GM12864 (cell line): Measurements from ENCODE around the gene GOLGA8S.
"Not testable (repeated sequence)": the region's sequence is repeated elsewhere in the genome, so short reads cannot be mapped to it uniquely, and the experiment has no call there.

Experiments
- DNase-seq: peaks from one replicate; pipeline ENCODE4 v3.0.0-alpha.2; 2011; ENCODE audit warnings: low read depth
- H3K4me3 ChIP-seq: 2 replicates; pipeline ENCODE4 v1.5.1; 2011; ENCODE audit warnings: mild to moderate bottlenecking, low read depth, low read length, control low read depth
- TF ChIP-seq, protein P1 (sequence below): IDR thresholded peaks from 2 replicates; pipeline ENCODE4 v1.5.1; 2011; ENCODE audit warnings: low read depth, mild to moderate bottlenecking, moderate library complexity, low read length, control low read depth, inconsistent platforms; ENCODE audit errors: missing control alignments

The GOLGA8S gene, protein sequence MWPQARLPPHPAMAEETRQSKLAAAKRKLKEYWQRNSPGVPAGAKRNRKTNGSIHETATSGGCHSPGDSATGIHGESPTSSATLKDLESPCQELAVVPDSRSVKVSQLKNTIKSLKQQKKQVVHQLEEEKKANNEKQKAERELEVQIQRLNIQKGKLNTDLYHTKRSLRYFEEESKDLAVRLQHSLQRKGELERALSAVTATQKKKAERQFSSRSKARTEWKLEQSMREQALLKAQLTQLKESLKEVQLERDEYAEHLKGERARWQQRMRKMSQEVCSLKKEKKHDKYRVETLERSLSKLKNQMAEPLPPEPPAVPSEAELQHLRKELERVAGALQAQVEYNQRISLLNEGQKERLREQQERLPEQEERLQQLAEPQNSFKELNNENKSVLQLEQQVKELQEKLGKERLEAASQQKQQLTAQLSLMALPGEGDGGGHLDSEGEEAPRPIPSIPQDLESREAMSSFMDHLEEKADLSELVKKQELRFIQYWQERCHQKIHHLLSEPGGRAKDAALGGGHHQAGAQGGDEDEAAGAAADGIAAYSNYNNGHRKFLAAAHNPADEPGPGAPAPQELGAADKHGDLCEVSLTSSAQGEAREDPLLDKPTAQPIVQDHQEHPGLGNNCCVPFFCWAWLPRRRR

DNA sequence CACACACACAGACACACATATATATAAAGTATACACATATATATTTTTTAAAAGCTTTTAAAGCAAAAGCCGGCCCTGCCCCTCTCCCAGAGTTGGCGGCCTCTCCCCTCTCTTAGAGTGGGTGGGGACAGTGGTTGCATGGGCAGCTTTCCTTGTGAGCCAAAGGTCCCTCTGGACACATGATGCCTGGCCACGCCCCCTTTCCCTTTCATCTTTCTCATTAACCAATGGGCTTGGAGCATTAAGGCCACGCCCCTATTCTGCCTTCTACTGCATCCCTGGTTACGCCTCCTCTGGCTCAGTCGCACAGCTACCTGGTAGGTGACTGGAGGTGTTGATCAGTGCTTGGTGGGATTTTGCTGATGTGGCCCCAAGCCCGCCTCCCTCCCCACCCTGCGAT is at the start of gene GOLGA8S:
TSS of gene GOLGA8S (plus strand) at position 301 of the 400 bp plus-strand sequence. CDS start at position 363, 62 bp downstream.
- H3K4me3 ChIP-seq, DNase-seq: not testable (repeated sequence)

DNA sequence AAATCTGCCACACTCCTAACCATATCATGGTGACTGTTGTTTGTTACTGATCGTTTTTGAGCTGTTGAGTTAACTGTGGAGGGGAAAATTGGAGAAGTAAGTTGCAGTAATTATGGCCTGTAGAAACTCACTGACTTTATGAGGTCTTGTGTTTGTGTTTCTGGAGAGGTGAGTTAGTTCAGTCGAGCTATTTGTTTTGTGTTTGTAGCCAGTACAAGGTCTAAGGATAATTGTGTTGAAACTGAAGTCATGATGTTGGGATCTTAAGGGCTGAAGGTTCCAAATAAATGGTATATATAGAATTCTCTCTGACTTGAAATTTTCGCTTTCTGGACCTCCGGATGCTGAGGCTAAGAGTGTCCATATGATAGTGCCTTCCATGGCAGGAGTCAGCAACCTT is 49.7 kb upstream of the GOLGA8S start:
- not testable (repeated sequence) for H3K4me3 ChIP-seq, DNase-seq

DNA sequence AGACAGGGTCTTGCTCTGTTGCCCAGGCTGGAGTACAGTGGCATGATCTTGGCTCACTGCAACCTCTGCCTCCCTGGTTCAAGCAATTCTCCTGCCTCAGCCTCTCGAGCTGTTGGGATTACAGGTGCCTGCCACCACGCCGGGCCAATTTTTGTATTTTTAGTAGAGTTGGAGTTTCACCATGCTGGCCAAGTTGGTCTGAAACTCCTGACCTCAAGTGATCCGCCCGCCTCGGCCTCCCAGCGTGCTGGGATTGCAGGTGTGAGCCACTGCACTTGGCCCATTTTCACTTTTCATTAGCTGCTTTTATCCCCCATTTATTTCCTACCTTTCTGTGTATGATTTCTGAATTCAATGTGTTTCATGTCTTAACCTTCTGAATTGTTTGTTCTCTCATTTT is 48.6 kb upstream of the GOLGA8S start:
- not testable (repeated sequence) for H3K4me3 ChIP-seq, DNase-seq

DNA sequence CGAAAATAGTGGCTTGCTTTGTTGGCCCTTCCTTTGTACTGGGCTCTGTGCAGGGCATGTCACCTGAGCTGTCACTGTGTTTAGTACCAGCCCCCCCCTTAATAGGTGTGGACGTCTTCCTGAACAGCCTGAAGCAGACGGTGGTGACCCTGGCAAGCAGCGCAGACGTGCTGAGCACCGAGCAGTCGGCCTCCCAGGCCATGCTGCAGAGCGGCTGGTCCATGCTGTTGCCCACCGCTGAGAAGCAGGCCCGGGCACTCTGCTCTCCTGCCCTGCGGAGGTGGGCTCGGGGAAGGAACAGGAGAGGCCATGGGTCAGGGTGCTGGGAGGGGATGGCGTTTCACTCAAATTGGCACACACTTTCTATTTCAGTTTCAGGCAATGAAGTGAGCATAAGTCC is 43.3 kb upstream of the GOLGA8S start:
- not testable (repeated sequence) for H3K4me3 ChIP-seq, DNase-seq

DNA sequence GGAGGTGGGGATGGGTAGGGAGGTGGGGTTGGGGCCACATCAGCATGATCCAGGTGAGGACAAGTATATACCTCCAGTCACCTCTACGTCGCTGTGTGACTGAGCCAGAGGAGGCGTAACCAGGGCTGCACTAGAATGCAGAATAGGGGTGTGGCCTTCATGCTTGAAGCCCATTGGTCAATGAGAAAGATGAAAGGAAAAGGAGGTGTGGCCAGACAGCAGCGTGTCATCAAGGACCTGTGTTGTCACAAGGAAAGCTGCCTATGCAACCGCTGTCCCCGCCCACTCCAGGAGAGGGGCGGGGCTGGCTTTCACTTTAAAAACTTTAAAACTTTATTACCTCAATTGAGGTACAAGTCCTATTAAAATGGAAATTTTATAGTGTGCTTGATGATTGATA is 20.5 kb upstream of the GOLGA8S start, which contains the start of gene GOLGA6L26:
TSS of gene GOLGA6L26 (minus strand) at position 101 of the 400 bp plus-strand sequence. CDS start at position 40, 61 bp downstream.
- DNase-seq, H3K4me3 ChIP-seq: not testable (repeated sequence)

DNA sequence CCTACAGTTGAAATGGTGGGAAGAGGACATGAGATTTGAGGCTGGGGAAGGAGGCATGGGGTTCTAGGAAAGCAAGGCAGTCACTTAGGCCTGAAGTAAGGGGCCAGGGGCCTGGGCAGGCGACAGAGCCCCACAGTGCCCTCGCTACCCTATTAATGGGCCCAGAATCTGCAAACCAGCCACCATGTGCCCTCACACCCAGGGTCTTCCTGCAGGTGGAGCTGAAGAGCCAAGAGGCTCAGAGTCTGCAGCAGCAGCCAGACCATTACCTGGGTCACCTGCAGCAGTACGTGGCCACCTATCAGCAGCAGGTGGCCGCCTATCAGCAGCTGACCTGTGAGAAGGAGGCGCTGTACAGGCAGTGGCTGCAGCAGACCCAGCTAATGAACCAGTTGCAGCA is 8.1 kb downstream of the GOLGA8S start:
- not testable (repeated sequence) for H3K4me3 ChIP-seq, DNase-seq

DNA sequence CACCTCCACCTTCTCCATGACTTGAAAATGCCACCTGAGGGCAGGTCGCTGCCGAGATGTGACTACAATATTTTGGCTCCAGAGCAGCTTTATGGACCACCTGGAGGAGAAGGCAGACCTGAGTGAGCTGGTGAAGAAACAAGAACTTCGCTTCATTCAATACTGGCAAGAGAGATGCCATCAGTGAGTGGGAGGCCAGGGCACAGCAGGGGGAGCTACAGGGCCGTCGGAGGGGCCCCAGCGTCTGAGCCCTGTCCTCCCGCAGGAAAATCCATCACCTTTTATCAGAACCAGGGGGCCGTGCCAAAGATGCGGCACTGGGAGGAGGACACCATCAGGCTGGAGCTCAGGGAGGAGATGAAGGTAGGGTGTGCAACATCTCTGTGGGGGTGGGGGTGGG is 9.7 kb downstream of the GOLGA8S start:
- H3K4me3 ChIP-seq, DNase-seq: not testable (repeated sequence)

DNA sequence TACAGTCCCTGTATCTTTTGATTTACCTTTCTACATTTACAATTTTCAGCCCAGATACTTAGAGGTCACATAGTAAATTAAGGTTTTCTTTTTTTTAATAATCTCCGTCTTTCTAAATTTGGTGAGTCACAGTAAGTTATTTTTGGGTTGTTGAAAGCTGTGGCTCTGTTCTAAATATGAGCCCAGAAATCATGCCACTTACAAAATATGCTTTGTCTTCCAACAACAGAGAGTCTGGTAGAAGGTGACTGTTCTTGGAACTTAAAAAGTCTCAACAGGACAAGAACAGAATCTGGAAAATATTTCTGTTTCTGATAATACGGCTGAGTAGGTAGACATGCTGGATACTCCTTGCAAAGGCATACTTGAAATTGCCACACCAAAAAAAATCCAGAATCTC is 16.0 kb downstream of the GOLGA8S start:
- H3K4me3 ChIP-seq = no peak overlapping the region
- TF ChIP-seq, protein P1, sequence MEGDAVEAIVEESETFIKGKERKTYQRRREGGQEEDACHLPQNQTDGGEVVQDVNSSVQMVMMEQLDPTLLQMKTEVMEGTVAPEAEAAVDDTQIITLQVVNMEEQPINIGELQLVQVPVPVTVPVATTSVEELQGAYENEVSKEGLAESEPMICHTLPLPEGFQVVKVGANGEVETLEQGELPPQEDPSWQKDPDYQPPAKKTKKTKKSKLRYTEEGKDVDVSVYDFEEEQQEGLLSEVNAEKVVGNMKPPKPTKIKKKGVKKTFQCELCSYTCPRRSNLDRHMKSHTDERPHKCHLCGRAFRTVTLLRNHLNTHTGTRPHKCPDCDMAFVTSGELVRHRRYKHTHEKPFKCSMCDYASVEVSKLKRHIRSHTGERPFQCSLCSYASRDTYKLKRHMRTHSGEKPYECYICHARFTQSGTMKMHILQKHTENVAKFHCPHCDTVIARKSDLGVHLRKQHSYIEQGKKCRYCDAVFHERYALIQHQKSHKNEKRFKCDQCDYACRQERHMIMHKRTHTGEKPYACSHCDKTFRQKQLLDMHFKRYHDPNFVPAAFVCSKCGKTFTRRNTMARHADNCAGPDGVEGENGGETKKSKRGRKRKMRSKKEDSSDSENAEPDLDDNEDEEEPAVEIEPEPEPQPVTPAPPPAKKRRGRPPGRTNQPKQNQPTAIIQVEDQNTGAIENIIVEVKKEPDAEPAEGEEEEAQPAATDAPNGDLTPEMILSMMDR = no peak

DNA sequence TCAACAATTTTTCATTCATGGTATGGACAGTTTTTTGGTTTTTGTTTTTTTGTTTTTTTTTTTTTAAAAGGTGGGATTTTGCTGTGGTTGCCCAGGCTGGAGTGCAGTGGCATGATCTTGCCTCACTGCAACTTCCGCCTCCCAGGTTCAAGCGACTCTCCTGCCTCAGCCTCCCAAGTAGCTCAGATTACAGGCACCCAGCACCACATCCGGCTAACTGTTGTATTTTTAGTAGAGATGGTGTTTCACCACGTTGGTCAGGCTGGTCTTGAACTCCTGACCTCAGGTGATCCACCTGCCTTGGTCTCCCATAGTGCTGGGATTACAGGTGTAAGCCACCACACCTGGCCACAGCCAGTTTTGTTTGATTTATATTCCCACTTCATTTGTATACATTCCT is 16.6 kb downstream of the GOLGA8S start:
- not testable (repeated sequence) for H3K4me3 ChIP-seq, DNase-seq

More for the DNA sequence above, 16.0 kb downstream of the GOLGA8S start:
- DNase-seq = no peak

DNA sequence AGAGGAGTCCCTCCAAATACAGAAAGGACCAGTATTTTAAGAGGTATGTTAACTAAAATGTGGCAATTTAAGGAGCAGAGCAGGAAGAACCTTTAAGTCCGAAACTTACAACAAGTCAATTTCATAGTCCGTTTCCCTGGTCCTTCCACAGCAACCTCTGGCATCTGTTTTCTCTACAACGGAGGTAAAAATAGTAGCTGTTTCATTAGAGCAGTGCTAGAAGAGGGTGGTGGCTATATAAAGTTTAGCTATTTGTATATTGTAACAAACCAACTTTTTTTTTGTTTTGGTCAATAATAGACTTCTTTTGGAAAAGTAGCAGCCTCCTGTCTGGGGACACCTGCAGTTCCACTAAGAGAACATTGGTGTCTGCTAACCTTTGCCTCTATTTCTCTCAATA is 17.3 kb downstream of the GOLGA8S start:
- DNase-seq, H3K4me3 ChIP-seq: not testable (repeated sequence)

DNA sequence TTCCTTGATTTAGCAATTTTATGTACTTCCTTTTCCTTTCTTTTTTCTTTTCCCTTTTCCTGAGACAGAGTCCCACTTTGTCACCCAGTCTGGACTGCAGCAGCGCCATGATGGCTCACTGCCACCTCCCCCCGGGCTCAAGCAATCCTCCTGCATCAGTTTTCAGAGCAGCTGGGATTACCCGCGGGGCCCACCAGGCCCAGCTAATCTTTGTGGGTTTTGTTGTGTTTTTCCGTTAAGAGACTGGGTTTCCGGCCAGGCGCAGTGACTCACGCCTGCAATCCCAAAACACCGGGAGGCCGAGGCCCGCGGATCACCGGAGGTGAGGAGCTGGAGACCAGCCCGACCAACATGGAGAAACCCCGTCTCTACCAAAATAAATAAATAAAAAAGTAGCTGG is 17.7 kb downstream of the GOLGA8S start:
- TF ChIP-seq, protein P1 = no peak

DNA sequence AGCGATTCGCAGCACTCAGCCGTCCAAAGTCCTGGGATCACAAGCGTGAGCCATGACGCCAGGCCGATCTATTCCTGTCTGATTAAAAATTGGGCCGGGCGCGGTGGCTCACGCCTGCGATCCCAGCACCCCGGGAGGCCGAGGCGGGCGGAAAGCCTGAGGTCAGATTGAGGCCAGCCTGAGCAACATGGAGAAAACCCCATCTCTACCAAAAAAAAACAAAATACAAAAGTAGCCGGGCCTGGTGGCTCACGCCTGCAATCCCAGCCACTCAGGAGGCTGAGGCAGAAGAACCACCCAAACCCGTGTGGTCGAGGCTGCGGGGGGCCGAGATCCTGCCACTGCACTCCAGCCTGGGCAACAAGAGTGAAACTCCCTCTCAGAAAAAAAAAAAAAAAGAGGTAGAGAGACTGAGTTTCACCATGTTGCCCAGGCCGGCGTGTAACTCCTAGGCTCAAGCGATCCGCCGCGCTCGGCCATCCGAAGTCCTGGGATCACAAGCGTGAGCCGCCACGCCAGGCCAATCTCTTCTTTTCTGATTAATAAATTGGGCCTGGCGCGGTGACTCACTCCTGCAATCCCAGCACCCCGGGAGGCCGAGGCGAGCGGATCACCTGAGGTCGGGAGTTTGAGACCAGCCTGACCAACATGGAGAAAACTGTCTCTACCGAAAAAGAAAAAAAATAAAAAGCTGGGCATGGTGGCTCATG is 18.5 kb downstream of the GOLGA8S start:
- not testable (repeated sequence) for DNase-seq

More for the DNA sequence above, 17.7 kb downstream of the GOLGA8S start:
- no peak for DNase-seq
- H3K4me3 ChIP-seq = no peak overlapping the region

DNA sequence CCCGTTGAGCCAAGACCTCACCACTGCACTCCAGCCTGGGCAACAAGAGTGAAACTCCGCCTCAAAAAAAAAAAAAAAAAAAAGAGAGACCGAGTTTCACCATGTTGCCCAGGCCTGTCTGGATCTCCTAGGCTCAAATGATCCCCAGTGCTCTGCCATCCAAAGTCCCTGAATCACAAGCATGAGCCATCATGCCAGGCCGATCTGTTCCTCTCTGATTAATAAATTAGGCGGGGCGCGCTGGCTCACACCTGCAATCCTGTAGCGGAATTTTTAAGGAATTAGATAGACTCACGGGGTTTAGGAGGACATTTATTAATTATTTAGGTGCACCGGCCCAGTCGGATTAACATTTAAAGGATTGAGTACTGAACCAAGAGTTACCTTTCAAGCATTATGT is 19.7 kb downstream of the GOLGA8S start:
- not testable (repeated sequence) for H3K4me3 ChIP-seq, DNase-seq

More for the DNA sequence above, 18.5 kb downstream of the GOLGA8S start:
- H3K4me3 ChIP-seq = not testable (repeated sequence)

DNA sequence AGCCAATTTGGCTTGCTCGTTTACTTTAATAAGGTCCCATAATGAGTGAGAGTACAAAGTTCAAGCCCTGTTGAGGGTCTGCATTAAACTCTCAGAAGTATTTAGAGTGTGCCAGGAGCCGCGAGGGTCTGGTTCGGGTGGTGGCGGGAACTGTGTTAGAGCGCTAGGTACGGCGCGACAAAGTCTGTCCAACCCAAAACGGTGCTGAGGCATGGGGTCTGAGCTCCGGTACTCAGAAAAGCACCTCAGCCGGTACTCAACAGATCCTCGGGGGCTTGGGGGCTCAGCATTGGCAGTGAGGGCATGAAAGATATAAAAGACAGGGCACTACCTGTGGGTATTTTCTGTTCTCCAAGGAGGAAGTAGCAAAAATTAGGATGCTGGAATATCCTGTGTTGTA is 24.4 kb downstream of the GOLGA8S start:
- H3K4me3 ChIP-seq, DNase-seq: not testable (repeated sequence)

DNA sequence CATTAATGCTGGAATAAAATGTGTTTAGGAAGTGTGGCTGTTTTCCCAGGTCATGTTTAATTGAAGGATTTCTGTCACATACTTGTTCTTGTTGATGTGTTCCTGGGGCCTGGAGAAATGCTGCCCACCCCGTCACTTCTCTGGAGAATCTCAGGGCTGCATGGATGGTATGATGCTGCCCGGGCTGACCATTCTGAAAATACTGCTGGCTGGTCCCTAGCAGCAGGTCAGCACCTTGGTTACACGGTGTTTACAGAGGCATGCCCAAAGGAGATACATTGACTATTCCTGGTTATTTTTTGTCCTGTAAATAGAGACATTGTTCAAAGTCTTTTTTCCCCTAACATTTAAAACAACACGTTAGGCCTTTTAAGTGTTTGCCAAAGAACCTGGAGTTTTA is 26.2 kb downstream of the GOLGA8S start:
- not testable (repeated sequence) for DNase-seq, H3K4me3 ChIP-seq

DNA sequence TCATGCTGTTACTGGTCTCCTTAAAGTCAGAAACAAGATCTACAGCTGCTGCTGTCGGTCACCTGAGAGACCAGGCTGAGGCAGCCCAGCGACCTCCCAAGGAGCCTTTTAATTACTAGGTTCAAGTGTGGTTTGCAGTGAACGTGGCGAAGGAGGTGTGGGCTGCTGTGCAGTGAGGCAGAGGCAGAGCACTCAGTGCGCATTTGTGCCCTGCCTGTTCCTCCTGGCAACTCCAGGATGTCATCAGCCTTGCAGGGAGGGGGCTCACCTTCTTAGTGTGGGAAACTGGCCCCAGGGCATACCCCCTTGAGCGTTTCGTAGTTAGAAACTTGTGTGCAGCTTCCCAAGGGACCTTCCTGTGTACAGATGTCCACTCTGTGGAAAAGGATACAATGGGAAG is 26.6 kb downstream of the GOLGA8S start:
- not testable (repeated sequence) for DNase-seq, H3K4me3 ChIP-seq
